Measurements from ENCODE around the gene TARBP1. TPM values are rescaled to one million over a fixed set of nuclear protein-coding genes. Genes with fewer than 3 reads are reported as not detected.

TARBP1 gene
- total RNA-seq, 4 donors from 2014 or later, result 27.1 to 58.1 (median 31.3) TPM

GRCh38 chr1:234468580-234468979, 10.4 kb downstream of the TARBP1 start:
- Histone ChIP-seq H3K27me3 (no peaks in the 10 kb centered on the region), H3K9me3 (no peaks in the 10 kb centered on the region), H3K4me3 (replicated peaks in 1 of 3) (no peak overlapping the region), H3K36me3 (peaks cover 0 to 13% of the 10 kb centered on the region in 2 donors), H3K27ac (no peak overlapping the region), H3K4me1 (no peaks in the 10 kb centered on the region)
- DNase-seq, result no peak
- intact Hi-C loops (cut with DNase I), result no loop called here
- 94 to 97% methylated on average over 1 of the region's 1 CpG for WGBS, 2 donors
- TF ChIP-seq CTCF (IDR thresholded peaks at IDR 0.05), result no peak
- no peak for TF ChIP-seq POLR2A (IDR thresholded peaks at IDR 0.05)

GRCh38 chr1:234467821-234468220, 11.2 kb downstream of the TARBP1 start:
- no peak for DNase-seq
- WGBS, 2 donors, result 90 to 91% methylated on average over 6 of the region's 6 CpGs
- TF ChIP-seq CTCF (IDR thresholded peaks at IDR 0.05) (no peak), POLR2A (IDR thresholded peaks at IDR 0.05) (no peak)
- H3K4me1 ChIP-seq, result no peaks in the 10 kb centered on the region
- H3K4me3 ChIP-seq (replicated peaks in 1 of 3), result no peak overlapping the region
- H3K9me3 ChIP-seq, result no peaks in the 10 kb centered on the region
- H3K27me3 ChIP-seq, result no peaks in the 10 kb centered on the region
- H3K36me3 ChIP-seq, result peaks cover 0 to 13% of the 10 kb centered on the region in 2 donors
- H3K27ac ChIP-seq, result no peak overlapping the region
- intact Hi-C loops (cut with DNase I), result no loop called here

GRCh38 chr1:234466945-234467344, 12.0 kb downstream of the TARBP1 start:
- 97% methylated on average over 6 of the region's 6 CpGs for WGBS, 2 donors
- H3K4me3 ChIP-seq (replicated peaks in 1 of 3), result no peak overlapping the region
- no peaks in the 10 kb centered on the region for H3K27me3 ChIP-seq
- no peak overlapping the region for H3K27ac ChIP-seq
- DNase-seq, result no peak
- TF ChIP-seq POLR2A (IDR thresholded peaks at IDR 0.05) (no peak), CTCF (IDR thresholded peaks at IDR 0.05) (no peak)
- H3K36me3 ChIP-seq, result peaks cover 0 to 13% of the 10 kb centered on the region in 2 donors
- no peaks in the 10 kb centered on the region for H3K9me3 ChIP-seq
- H3K4me1 ChIP-seq, result no peaks in the 10 kb centered on the region
- intact Hi-C loops (cut with DNase I), result no loop called here

GRCh38 chr1:234463749-234464148, 15.2 kb downstream of the TARBP1 start:
- no peak overlapping the region for H3K4me3 ChIP-seq (replicated peaks in 1 of 3)
- H3K9me3 ChIP-seq, result no peaks in the 10 kb centered on the region
- H3K27me3 ChIP-seq, result no peaks in the 10 kb centered on the region
- H3K4me1 ChIP-seq, result no peaks in the 10 kb centered on the region
- H3K36me3 ChIP-seq, result peaks cover 0 to 13% of the 10 kb centered on the region in 2 donors
- intact Hi-C loops (cut with DNase I), result no loop called here
- H3K27ac ChIP-seq, result no peak overlapping the region
- DNase-seq, result no peak
- TF ChIP-seq CTCF (IDR thresholded peaks at IDR 0.05) (no peak), POLR2A (IDR thresholded peaks at IDR 0.05) (no peak)

- no peaks in the 10 kb centered on the region for H3K4me1 ChIP-seq
- no peaks in the 10 kb centered on the region for H3K27me3 ChIP-seq
- TF ChIP-seq POLR2A (IDR thresholded peaks at IDR 0.05) (no peak), CTCF (IDR thresholded peaks at IDR 0.05) (no peak)
- no peaks in the 10 kb centered on the region for H3K9me3 ChIP-seq
- no peak overlapping the region for H3K27ac ChIP-seq
- intact Hi-C loops (cut with DNase I), result no loop called here
- no peak for DNase-seq
- 95 to 97% methylated on average over 5 of the region's 5 CpGs for WGBS, 2 donors
- peaks cover 0 to 6% of the 10 kb centered on the region in 2 donors for H3K36me3 ChIP-seq
- H3K4me3 ChIP-seq (replicated peaks in 1 of 3), result no peak overlapping the region
Observed at GRCh38 chr1:234460652-234461051, 18.3 kb downstream of the TARBP1 start.

Data from thyroid gland (tissue), 4 donors.